GM21737 (cell line): Measurements from ENCODE around the gene MYBPH.

Experiments used
- ATAC-seq: cut with Tn5 transposase; IDR thresholded peaks from one replicate; pipeline ENCODE4 v1.9.1; 2021; ENCODE audit warnings: mild to moderate bottlenecking, moderate library complexity; ENCODE audit not compliant: unreplicated experiment

The MYBPH gene, protein sequence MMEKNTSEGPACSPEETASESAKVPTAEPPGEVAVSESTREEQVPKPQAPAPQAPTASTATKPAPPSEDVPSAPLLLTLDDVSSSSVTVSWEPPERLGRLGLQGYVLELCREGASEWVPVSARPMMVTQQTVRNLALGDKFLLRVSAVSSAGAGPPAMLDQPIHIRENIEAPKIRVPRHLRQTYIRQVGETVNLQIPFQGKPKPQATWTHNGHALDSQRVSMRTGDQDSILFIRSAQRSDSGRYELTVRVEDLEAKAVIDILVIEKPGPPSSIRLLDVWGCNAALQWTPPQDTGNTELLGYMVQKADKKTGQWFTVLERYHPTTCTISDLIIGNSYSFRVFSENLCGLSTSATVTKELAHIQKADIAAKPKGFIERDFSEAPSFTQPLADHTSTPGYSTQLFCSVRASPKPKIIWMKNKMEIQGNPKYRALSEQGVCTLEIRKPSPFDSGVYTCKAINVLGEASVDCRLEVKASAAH

DNA sequence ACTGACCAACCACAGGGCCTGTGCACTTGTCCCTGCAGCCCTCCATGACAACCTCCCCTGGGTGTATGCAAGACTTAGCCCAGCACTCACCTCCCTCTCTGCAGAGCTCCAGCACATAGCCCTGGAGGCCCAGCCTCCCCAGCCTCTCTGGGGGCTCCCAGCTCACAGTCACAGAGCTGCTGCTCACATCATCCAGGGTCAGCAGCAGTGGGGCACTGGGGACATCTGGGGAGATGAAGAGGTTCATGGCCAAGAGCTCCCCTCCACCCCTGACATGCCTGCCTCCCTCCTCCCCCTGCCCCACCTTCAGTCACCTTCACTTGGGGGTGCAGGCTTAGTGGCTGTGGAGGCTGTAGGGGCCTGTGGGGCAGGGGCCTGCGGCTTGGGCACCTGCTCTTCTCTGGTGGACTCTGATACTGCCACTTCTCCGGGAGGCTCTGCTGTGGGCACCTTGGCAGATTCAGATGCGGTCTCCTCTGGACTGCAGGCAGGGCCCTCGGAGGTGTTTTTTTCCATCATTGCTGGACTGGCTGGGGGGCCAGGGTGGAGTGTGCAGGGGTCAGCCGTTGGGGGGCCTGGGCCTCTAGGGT lies at the start of gene MYBPH:
Gene MYBPH, minus strand, starts transcription at position 590 of the 590 bp plus-strand sequence. Its CDS starts 71 bp downstream, at position 519.
- ATAC-seq: no peak

DNA sequence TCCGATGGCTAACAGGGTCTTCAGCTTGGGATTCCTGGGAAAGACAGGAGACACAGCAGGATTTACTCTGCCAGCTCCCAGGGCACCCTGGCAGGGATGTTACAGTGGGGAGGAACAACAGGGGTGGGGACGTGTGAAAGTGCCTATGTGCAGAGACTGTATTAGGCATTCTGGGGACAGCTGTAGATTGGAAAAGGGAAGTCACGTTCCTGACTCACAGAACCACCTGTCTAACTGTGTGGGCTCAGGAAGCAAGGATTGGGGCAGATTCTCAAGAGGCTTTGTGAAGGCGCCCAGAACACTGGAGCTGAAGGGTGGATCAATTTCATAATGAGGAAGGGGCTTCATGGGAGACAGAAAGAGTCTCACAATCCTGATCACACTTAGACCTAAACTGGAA lies 49.4 kb upstream of the MYBPH start:
- no peak for ATAC-seq

DNA sequence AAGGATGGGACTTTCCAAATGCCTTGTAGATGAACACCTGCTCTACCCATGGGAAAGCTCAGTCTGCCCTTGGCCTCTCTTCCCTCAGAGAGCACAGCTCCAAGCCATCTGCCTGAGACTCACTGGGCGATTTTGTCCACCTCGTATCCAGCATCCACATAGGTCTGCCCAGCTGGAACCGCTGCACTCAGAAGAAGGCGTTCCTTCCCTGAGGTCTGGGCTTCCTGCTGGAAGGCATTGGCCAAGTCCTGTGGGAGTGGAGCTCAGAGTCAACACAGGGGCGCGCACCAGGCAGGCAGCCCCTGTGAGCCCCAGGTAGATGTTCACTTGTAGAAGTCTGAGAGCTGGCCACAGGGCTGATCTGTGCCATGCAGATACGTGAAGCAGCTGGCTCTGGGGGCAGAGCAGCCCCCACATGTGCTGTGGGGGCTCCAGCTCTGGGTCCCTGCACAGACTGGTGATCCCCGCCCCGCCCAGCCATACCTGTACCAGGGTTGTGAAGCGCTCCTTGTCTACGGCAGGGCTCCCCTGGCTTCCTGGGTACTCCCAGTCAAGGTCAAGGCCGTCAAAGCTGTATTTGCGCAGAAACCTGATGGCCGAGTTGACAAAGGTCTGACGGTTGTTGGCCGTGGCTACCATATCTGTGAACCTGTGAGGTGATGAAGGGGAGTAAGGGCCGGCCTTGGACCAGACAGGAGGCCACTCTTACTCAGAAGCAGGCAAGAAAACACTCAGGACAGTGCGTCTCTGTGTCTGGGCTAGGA lies 47.6 kb upstream of the MYBPH start:
- ATAC-seq: no peak

DNA sequence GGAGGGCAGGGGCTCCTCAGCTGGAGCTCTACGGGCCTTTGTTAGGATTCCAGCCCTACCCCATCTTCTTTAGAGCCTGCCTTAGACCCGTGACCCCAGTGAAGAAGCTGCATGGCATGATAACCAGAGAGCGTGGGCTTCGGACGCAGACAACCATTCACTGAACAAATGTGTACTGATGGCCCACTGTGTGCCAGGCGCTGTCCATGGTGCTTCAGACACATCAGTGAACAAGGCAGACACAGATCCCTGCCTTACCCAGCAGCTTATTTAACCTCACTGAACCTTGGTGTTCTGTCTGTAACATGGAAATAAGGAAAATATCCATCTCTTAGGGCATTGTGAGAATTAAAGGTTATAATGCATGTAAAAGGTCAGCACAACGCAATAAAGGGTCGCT lies 44.3 kb upstream of the MYBPH start:
- ATAC-seq: no peak

DNA sequence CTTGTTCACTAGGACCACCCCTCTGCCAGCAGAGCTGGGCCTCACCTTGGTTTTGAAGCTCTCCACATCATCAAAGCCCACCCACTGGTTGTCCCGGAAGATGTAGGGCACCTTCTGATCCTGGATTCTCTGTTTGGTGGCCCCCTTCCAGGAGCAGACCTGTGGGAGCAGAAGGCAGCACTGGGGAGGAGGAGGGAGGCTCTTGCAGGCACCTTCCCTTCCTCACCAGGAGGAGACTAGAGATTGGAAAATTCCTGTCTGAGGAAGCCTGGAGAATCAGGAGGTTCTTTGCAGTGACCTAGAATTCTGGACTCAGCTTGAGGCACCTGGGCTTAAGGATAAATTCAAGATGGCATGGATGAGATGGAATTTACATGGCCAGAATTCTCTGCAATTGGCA lies 43.5 kb upstream of the MYBPH start:
- no peak for ATAC-seq

DNA sequence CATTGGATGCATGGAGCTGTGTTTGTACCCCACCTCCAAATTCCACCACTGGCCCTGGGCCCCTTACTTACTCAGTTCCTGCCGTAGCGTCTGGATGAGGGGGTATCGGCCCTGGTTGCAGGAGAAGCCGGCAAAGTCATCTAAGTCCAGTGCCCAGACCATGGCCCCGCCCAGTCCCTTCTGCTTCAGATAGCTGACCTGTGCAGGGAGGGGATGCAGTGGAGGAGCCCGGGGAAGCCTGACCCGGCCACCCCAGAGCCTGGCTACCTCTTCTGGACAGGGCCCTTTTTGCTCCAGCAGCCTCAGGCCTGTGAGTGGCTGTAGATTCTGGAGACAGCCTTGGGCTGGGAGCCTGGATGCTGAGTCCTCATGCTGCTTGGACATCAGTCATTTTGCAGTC lies 42.0 kb upstream of the MYBPH start:
- no peak for ATAC-seq

DNA sequence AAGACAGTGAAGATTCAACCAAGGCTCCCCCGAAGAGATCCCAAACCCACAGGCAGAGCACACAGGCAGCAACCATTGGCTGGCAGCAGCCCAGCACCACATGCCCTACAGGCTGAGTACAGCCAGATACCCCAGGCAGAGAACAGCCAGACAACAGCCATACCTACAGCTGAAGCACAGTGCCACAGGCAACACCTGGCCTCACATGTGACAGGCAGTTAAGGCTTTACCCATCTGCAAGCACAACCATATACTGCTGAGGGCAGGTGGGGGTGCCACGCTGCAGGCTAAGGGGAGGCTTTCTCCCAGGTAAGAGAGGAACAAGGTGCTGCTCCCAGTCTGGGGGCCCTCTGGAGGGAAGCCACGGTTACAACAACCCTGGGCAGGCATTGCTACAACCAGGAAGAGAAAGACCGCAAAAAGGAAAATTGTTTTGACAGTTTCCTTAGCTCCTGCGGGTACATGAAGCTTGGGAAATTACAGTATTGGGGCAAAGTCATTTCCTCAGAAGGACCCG lies 41.6 kb upstream of the MYBPH start:
- no peak for ATAC-seq

DNA sequence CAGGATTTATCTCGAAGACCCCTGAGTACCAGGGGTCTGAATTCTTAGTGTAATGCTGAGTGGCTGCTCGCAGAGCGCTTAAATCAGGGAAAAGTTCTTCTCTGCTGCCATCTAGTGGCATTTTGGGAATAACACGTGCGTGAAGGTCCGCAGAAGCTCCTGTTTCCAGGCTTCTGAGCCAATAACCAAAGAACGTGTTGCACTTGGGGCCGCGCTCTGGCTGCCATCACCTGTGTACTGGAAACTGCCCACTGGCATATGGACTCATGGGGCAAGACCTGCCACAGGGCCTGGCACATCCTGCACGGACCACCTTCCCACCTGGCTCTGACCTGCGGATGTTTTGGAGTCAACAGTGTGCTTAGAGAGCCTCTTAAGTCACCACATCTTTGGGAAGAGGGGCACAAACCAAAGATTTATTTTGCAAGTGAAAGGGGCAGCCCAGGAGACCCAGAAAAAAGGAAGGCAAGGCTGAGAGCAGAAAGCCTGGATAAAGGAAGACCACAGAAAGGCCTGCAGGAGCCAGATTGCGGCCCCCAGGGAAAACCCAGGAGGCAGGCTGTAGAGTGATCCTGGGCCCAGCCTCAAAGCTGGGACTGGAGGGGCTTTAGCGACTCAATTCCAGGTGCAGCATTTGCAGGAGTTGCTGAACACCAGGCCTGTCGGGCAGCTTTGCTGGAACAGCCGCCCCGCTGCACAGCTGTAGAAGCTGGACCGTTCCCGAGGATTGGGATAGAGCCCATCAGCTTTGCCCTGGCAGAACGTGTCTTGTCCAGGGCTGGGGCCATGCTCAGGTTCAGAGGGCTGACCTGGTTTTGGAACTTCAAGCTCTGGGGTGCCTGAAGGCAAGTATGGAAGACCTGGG lies 40.9 kb upstream of the MYBPH start:
- ATAC-seq: no peak

DNA sequence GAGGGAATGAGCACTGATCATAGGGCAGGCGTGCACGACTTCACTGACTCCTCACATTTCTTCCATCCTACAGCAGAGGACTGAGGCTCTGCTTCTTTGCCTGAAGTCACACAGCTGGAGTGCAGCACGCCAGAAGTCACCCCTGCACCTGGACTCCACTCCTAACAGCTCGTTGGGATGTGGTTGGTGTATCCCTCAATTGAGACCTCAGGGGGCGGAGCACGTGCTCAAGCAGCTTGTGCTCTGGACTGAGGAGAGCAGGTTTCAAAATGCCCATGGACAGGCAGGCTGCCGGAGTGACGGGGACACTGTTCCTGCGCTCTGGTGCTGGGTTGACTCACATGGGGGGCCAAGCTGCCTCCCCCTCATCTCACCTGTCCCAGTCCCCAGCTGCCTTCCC lies 39.9 kb upstream of the MYBPH start:
- no peak for ATAC-seq

DNA sequence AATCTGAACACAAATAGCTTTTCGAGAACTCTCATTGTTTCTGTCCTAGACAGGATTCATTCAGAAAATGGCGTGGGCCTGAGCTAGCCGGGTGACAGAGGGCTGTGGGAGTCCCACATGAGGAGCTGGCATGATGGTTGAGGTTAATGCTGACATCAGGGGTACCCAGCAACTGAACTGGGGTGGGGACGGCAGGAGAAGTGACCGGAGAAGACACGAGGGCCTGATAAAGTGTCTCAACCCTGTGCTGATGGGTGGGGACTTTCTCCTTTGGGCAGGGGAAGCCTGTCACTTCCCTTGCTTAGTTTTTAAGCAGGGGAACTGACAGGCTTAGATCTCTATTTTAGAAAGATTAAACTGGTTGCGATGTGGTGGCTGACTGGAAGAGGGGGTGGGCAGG lies 39.2 kb upstream of the MYBPH start:
- no peak for ATAC-seq

DNA sequence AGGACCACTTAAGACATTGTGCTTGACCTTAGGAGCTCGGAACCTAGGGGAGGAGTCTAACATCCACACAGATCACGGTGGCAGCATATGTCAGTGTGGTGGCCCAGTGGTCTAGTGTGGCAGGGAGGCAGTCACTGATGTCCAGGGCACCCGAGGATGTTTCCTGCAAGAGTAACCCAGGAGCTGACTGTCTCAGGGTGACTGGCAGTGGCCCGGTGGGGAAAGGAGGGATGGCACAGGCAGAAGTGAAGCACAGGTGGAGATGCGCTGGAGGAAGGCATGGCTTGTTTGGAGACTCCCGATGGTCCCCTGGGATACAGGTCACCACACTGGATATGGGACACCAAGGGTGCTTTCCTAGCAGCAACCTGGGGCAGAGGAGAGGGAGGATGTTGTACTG lies 37.5 kb upstream of the MYBPH start:
- ATAC-seq: no peak

DNA sequence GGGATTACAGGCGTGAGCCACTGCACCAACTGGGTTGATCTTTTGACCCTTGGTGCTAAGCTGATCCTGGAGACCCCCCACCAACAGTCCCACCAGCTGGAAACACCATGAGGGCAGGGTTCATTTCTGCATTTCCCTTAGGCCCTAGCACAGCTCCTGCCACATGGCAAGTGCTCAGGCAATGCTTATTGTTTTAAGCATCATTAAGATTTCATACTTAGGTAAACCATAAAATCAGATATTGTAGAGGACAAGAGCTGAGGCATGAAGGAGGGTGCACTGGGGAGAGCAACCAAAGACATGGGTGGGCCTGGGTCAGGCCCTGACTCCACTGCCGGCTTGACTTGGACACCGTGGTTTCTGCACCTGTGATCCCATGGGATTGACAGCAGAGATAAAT lies 36.2 kb upstream of the MYBPH start:
- no peak for ATAC-seq

DNA sequence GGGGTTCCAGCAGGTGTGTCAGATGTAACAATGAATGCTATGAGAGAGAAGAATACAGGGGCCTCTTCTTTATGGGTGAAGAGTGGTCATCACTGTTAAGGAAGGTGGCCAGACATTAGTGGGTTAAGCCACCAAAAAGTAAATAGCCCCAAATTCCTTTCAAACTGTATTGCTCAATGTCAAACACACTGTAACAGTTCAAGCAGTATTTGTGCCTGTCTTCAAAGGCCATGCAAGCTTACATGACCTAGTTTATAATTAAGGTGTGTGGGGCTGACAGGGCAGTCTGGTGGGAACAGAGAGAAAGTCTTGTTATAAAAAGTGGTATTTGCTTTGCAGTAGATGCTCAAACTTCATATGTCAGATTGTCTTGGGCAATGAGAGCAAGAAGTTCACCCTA lies 35.4 kb upstream of the MYBPH start:
- no peak for ATAC-seq

DNA sequence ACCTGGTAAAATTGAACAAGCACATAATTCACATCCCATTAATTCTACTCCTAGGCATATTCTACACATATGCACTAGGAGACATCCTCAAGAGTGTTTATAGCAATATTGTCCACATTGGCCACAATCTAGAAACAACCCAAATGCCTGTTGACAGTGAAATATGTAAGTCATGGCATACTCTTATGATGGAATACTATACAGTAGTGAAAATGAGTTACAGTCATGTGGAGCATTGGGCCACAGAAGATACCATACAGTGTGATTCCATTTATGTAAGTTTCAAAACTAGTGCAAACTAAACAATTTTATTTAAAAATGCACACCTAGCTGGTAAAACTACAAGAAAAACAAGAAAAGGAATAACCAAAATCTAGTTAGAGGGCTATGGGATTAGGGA lies 34.7 kb upstream of the MYBPH start:
- ATAC-seq: no peak

DNA sequence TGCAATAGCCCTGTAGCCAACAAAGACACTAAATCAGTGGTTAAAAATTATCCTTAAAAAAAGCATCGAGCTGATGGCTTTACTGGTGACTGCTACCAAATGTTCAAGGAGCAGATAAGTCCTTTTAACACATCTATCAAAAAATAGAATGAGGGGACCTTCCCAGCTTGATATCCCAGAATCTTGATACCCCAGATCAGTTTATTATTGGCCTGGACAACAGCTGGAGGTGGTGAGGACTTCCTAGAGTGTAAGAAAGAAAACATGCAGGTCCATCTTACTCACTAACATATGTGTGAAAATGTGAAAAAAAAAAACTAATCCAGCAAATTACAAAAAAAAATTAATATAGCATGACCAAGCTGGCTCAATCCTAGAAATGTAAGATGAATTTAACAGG lies 32.6 kb upstream of the MYBPH start:
- no peak for ATAC-seq

DNA sequence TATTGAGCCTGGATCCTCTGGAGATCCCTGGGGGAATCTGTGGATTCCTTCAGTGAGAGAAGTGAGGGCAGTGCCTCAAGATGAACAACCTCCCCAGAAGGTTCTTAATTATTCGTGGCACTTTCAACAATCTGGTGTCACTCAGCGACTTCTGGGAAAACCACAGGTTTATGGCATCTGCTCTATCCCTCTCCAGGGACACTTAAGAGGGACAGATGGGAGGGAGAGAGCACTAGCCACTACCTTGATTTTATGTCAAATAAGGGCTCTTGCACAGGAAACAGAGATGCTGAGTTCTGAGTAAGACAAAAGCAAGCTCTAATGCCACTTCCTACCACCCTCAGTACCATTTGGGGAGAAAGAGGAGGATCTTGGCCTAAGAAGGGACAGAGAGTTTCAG lies 32.1 kb upstream of the MYBPH start:
- ATAC-seq: no peak

DNA sequence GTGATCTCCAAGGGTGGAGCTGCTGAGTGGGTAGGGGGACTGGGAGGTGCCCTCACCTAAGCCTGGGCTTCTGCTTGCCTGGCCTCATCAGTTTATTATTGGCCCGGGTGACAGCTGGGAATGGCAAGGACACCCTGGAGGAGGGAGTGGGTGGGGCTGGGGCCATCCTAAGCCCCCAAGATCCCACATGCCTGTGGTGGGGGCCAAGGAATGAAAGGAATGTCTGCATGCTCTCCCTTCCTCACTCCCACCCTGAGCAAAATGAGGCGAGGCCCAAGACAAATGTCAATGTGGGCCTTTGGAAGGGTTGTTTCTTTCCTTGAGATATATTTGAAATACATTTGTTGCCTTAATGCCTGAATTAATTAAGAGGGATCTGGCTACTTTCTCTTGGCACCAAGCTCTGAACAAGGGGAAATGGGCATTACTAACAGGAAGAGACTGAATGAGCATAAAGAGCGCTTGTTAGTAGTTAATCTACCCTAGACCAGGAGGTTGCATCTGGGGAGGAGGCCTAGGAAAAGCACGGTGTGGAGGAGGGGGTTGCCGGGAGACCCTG lies 30.6 kb upstream of the MYBPH start:
- no peak for ATAC-seq

DNA sequence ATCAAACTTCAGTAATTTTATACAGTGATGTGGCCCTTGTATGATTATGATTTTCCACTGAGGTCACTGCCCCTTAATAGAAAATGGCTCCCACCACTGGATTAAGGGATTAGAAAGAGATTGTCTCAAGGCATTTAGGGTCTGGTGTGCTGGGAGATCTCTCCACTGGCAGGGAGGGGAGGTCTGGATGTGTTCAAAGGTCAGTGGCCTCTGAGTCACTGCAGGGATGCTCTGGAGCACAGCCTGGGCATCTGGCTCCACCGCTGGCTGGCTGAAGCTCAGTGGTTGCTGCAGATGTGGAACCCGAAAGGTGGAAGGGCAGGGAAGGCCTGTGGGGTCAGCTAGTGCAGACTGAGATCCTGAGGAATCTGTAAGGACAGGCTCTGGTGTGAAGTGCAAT lies 29.1 kb upstream of the MYBPH start:
- no peak for ATAC-seq

DNA sequence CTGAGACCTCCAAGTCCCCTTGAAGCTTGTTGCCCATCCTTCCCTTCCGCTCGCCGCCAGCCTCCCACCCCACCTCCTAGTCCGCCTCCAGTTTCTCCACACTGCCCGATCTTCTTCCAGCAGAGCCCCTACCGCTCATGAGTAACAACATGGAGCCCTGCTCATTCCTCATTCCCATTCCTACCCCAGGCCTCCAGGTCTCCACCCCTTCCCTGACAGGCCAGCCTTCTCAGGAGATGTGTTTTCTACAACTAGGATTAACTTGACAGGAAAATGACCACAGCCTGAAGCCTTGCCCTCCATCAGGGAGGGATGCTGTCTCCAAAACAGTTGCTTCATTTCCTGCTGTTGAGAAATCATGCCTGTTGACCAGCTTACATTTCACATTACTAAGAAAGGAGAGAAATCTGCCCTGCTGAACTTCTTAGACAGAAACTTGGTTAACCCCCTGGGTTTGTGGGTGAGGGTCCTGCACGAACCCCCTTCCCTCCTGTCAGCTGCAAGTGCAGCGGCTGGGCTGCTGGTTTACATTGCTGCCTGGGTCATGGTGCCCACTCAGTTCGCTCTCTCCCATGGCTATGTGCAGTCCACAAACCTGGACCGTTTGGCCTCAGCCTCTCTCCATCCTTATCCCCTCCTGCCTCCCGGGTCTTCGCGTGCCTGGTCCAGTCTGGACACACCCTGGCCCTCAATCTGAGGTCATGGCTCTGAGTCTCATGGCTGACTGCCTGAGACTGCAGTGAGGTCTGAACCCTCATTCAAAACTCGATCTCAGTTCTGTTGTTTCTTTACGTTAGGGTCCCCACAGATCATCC lies 27.0 kb upstream of the MYBPH start:
- no peak for ATAC-seq
